GM19035 (cell line): Measurements from ENCODE around the gene C16orf86.

Experiments
- ATAC-seq: cut with Tn5 transposase; IDR thresholded peaks from one replicate; pipeline ENCODE4 v1.9.1; 2021; ENCODE audit not compliant: unreplicated experiment

Gene C16orf86

DNA sequence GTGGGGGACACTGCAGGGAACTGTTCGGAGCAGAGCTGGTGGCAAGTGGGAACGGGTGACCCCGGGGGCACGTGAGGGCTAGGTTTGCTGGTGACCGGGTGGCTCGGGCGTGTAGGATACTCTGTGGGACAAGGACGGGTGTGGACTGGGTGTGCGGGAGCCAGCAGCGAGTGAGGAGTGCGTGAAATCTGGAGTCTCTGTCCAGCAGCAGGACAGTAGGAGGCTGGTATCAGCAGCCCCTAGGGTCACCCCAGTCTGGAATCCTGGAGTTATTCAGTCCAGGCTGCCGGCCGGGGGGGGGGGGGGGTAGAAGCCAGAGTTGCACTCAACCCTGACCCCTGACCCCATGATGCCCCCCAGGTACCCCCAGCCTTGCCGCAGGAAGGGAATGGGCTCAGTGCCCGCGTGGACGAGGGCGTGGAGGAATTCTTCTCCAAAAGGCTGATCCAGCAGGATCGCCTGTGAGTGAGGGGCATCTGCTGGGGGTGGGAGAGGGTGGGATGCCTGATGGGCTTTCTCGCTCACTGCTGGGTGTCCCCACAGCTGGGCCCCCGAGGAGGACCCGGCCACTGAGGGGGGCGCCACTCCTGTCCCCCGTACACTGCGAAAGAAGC, 12.7 kb upstream of the C16orf86 start:
- no peak for ATAC-seq

DNA sequence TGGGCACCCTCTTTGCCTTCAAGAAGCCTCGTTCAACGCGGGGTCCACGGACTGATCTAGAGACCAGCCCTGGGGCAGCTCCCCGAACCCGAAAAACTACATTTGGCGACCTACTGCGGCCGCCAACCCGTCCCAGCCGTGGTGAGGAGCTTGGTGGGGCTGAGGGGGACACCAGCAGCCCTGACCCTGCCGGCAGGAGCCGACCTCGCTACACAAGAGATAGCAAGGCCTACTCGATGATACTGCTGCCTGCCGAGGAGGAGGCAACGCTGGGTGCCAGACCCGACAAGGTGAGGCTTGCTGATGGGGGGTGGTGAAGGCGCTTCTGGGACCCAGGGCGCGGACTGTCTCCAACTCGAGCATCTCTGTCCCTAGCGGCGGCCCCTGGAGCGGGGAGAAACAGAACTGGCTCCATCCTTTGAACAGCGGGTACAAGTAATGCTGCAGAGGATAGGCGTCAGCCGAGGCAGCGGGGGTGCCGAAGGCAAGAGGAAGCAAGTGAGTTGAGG, 12.2 kb upstream of the C16orf86 start:
- ATAC-seq: no peak

DNA sequence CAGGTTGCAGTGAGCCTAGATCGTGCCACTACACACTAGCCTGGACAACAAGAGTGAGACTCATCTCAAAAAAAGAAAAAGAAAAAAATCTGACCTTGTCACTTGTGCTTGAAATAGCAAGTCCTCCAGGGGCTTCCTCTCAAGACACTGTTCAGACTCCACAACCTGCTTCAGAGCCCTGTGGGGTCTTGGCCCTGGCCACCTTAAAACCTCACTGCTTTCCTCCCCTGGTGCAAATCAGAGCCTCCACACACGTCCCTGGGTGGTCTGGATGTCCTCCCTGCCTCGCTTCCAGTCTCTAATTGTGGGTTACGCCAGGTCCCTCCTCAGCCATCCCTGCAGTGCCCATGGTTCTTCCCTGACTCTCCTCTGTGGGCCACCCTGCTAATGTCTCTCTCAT, 11.3 kb upstream of the C16orf86 start:
- no peak for ATAC-seq

DNA sequence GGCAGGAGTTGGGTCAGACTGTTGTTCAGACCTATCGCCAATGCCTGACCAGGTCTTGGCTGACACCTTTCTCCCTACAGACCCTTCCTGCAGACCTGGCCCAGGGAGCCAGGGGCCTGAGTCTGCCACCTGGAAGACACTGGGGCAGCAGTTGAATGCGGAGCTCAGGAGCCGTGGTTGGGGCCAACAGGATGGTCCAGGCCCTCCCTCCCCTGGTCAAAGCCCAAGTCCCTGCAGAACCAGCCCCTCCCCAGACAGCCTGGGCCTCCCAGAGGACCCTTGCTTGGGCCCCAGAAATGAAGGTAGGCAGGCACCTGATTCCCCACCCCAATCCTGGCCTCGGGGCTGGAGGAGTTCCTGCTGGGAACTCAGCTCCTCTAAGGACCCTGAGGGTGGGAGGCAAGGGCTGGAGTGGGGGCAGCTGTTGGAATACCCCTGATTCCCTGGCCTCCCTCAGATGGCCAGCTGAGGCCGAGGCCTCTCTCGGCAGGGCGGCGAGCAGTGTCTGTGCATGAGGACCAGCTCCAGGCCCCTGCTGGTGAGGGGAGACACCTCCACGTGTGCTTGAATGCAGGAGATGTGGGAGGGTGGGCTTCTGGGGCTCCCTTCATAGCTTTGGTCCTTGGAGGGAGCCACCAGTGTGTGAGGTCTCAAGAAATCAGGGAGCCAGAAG, 10.1 kb upstream of the C16orf86 start:
- no peak for ATAC-seq

DNA sequence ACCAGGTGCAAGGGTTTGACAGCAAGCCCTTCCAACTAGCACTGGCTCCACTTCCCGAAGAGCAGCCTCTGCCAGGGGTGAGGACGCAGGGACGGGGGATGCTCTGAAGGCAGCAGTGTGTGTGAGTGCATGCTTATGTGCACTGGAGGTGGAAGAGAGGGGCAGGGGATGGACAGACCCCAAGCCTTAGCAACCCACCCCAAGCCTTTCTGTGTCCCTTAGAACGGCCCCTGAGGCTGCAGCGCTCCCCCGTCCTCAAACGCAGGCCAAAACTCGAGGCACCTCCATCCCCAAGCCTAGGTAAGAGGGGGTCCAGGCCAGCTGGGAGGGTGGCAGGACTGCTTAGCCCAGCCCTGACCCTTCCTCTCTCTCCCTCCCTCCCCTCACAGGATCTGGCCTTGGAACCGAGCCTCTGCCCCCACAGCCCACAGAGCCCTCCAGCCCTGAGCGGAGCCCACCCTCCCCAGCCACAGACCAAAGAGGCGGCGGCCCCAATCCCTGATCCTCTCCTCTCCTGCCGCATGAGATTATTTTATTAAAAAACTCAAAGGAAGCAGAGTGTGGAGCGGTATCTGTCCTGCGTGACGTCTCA, 9.5 kb upstream of the C16orf86 start:
- no peak for ATAC-seq

DNA sequence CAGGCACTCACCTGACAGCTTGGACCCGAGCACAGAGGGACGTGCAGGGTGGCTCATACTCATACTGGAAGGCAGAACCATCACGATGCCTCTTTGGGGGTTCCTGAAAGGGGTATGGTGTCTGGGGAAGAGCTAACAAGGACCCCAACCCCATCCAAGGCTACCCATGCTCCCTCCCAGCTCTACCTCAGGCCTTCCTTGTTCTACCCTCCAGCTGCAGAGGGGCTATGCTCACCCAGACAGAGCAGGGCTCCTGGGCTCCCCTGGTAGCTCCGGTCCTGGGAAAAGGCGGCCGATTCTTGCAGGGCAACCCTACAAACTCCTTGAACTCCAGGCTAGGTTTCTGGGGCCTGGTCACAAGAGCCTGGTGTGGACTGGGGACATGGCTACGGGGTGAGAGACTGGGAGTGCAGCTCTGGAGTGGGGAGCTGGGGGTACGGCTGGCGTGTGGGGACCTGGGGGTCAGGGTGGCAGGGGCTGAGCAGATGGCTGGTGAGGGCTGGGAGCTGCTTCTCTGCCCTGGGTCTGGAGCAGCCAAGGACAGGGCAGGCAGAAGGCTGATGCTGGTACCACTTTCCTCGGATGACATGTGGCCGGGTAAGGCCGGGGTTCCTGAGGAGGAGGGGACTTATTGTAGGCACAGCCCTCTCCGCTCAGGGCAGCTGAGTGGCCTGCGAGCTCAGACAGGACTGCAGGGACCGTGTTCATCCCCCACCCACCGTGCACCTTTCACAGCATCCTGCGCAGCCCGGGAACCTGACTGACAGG, 8.7 kb upstream of the C16orf86 start:
- ATAC-seq: no peak

DNA sequence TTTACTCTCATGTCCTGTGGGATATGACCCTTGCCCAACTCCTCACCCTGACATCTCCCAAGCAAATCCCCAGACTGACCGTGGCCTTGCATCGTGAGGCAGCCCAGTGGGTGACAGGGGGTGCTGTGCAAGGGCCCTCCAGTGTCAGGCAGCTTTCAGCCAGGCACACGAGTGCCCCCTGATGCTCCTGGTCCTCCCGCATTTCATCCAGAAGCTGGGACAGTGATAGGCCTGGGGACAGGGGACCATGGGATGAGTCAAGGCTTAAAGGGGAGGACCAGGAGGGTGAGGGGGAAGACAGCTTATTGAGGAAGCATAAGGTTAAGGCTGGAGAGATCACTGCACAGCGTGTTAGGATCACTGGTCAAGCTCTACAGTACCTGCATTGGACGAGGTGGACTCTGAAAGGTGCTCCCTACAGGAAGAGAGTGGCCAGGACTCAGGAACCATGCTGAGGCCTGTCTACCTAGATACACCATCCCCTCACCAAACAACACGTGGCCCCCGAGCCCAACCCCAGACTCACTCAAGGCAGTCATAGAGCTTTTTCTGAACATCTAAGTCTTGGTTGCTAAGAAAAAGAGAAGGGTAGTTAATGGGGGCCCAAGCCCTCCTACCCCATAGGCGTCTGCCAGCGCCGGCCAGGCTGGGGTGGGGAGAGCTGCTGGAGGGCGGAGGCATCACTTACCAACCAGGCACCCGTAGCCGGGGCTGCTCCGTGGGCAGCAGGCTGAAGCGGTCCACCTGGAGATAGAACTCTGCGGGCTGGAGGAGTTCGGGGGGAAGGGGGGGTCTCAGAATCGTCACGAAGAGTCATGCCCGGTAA, 7.6 kb upstream of the C16orf86 start:
- no peak for ATAC-seq

DNA sequence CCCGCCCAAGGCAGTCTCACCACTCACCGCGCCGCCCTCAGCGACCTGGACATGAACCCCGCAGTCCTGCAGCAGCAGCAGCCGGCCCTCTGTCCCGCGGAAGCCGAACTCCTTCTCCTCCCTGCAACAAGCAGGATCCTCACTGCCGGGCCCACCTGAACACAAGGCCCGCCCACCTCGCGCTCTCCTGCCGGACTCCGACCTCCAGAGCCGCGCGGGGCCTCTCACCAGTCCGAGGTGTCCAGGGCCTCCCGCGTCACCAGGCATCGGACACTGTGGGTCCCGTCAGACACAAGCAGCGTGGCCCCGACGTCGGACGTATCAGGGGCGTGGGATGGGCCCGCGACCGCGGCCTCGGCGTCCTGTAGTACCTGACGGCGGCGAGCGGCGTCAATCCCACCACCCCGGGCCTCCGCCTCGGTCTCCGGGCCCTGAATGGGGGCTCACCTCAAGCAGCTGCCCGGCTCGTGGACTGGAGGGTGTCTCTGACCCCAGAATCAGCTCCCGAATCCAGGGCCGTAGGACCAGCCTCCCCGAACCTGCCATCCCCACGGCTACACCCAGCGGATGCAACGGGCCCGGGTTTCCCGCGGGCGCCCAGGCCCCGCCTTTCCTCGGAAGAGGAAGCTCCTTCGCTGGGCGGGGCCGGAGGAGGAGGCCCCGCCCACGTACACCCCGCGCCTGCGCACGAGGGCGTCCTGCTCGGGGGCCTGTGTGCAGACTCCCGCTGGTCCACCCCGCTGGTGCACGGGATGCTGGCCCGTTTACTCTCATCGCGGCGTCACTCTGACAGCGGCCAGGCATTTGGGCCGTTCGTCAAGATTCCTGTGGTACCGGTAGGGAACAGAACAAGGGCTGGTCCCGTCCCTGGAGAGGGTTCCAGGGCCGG, 6.7 kb upstream of the C16orf86 start, which contains the start of gene ACD:
ACD (minus strand) TSS at position 586 of the 889 bp plus-strand sequence; CDS start at position 546, 40 bp downstream.
- ATAC-seq: peak; percentile 53

DNA sequence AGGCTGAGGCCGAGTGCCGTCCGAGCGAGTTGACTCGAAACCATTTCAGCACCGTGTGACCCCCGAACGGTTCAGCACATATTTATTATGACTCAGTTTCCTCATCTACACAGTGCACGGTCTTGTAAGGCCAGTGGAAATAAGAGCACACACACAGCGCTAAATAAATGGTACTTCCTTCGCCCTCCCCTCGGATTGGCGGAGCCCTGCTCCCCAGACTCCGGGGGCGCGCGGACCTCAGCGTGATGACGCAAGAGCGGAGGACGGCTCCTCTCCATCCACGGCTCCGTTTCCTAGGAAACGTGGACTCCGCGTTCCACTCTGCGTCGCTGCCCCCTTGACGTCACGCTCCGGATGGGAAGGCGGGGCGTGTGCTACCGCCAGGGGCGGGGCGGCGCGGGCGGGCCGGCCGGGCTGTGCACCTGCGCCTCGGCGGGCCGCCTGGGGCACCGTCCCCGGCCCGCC, 6.0 kb upstream of the C16orf86 start, which contains the start of gene PARD6A:
PARD6A (plus strand) TSS at position 397 of the 465 bp plus-strand sequence. CDS start 79 bp downstream, outside the sequence.
- ATAC-seq: peak; percentile 78

DNA sequence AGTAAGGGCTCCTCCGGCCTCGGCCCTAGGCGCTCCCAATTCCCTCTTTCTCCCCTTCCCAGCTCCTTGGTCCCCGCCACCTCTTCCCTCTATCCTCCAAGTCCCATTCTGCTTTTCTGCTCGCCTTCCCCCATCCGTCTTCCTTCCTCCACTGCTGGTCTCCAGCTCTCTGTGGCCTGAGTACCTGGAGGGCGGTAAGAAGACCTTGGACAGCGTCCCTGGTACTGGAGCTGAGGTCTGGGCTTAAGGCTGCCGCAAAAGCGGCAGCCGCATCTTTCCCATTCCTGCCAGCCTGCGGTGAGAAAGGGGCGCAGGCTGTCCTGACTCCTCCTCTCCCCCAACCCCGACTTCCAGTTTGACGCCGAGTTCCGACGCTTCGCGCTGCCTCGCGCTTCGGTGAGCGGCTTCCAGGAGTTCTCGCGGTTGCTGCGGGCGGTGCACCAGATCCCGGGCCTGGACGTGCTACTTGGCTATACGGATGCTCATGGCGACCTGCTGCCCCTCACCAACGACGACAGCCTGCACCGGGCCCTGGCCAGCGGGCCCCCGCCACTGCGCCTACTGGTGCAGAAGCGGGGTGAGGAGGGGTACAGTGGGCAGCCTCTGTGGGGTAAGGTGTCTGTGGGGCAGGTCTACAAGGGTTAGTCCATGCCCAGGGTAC, 5.4 kb upstream of the C16orf86 start:
- ATAC-seq: peak; percentile 1

DNA sequence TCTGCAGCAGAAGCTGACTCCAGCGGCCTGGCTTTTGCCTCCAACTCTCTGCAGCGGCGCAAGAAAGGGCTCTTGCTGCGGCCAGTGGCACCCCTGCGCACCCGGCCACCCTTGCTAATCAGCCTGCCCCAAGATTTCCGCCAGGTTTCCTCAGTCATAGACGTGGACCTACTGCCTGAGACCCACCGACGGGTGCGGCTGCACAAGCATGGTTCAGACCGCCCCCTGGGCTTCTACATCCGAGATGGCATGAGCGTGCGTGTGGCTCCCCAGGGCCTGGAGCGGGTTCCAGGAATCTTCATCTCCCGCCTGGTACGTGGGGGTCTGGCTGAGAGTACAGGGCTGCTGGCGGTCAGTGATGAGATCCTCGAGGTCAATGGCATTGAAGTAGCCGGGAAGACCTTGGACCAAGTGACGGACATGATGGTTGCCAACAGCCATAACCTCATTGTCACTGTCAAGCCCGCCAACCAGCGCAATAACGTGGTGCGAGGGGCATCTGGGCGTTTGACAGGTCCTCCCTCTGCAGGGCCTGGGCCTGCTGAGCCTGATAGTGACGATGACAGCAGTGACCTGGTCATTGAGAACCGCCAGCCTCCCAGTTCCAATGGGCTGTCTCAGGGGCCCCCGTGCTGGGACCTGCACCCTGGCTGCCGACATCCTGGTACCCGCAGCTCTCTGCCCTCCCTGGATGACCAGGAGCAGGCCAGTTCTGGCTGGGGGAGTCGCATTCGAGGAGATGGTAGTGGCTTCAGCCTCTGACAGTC, 4.5 kb upstream of the C16orf86 start:
- no peak for ATAC-seq

DNA sequence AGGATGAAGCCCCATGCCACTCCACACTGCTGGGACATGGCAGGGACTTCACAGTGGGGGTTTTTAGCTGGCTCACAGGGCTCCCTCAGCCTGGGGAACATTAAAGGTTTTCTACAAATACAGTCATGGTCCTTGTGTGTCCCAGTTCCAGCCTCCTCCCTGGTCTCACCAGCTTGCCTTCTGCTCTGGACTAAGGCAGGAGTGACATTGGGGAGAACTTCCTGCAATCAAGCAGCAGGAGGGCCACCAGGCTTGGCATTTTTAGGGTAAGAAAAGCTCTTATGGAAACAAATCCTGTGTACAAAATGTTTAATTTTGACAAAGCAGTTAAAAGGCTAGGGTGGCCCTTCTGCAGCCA, 4.0 kb upstream of the C16orf86 start:
- no peak for ATAC-seq

DNA sequence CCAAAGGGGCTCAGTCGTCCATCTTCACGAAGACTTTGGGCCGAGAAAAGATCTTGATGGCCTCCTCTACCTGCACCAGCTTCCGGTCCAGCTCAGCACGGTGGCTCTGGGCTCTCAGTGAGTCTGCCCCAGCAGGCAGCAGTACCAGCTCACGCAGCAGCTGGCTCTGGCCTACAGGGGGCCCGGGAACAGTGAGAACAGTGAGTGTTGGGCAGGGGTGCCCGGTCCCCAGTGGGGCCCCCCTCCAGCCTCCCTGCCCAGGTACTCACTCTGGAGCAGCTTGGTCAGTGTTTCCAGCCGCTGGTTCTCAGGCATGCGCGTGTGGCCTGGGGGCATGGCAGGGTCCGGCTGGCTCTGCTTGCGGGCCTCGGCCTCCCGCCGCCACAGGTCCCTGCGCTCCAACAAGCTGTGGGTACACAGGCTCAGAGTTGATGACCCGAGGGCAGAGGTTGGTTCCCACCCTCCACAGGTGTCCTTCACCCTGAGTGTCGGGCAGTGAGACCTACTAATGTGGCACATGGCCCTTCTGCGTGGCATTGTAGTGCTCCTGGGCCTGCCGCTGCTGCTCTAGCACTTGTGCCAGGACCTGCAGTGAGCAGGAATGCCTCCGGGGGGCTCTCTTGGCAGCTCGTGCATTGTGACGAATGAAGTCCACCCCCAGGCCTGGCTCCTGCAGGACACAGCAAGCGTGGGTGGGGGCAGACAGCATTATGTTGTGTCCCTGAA, 3.3 kb upstream of the C16orf86 start:
- ATAC-seq: no peak

DNA sequence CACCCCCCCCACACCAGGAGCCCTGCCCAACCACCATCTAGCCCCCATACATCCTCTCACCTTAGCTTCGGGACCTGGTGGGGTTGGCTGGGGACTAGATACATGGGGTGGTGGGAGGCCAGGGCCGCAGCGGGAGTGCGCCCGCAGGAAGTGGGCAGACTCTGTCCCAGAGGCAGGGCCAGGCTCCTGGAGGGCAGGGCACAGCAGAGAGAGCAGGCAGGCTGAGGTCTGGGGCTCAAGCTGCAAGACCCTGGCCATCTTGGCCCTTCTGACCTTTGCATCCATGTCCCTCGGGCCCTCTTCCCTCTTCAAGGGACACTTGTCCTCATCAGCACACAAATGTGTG, 2.8 kb upstream of the C16orf86 start:
- ATAC-seq: no peak

DNA sequence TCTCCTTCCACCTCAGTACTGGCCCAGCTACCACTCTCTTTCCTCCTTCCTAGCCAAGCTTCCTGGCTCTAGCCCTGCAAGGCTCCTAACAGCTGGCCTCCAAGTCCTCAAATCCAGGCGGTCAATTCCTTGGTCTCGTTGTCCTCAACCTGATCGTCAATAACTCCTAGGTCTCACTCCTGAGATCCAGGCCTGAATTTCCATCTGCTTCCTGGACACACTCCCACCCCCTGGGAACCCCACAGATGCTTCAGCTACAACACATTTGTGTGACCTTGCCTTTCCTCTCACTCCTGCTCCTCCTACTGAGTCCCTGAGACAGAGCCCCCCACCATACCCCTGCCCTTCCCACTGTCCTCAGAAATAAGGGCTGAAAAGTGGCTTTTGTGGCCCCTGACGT, 2.4 kb upstream of the C16orf86 start:
- ATAC-seq: no peak

DNA sequence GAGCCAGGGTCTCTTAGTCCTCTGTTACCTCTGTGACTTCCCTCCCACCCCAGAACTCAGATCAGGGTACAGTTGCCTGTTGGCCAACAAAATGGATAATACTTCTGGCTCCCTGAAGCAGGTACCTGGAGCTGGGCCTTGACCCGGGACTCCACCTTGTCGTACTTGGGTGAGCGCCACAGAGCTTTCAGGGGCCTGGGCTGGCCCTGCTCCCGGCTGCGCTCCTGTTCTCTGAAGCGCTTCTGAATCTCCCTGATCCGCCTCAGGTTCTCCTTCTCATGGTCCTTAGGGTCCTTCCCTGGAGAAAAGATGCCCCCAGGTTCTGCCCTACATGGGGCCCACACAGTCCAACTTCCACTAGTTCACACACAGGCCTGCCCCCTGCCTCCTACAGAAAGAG, 1.7 kb upstream of the C16orf86 start:
- ATAC-seq: no peak

DNA sequence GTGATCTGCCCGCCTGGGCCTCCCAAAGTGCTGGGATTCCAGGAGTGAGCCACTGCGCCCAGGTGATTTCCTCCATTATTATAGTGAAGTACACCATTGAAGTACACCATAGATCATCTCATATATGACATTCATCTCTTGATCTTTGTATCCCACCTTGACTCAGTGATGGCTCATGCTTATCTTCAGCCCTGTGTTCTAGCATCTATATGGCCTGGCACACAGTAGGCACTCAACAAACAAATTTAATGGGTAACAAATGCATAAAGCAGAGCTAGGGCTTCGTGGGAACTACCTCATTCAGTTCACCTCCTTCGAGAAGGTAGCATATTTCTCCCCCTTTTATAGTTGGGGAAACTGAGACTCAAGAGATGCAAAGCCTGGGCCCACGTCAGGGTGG, 1.0 kb upstream of the C16orf86 start:
- no peak for ATAC-seq
